Calu3 (cell line): ENCODE results near the gene GNB1L. TPM values are rescaled to one million over a fixed set of nuclear protein-coding genes. Genes with fewer than 3 reads are reported as not detected.
A peak's percentile ranks its signal among the peaks of the same experiment; 100 is the strongest.

Experiments
- BruUV-seq: library from RNA; stranded (reverse); fragments of 400-500 nt; replicated peaks from 2 replicates; lab custom pipeline; 2021; lab: Mats Ljungman, UMichigan
- CTCF ChIA-PET: fragments of 300-600 bp; sonication (Branson Sonifier 250); formaldehyde crosslinking; loops from one replicate; lab custom pipeline; 2022; ENCODE audit warnings: antibody characterized with exemption; lab: Charles Lee
- DNase-seq: peaks from one replicate; pipeline ENCODE4 v3.0.0; 2022
- H3K27ac Mint-ChIP-seq: one replicate; pipeline ENCODE4 v1.8.0; 2022; ENCODE audit warnings: mixed read lengths; ENCODE audit not compliant: unreplicated experiment
- H3K27me3 Mint-ChIP-seq: one replicate; pipeline ENCODE4 v1.8.0; 2022; ENCODE audit warnings: mixed read lengths; ENCODE audit not compliant: unreplicated experiment
- H3K36me3 Mint-ChIP-seq: one replicate; pipeline ENCODE4 v1.8.0; 2022; ENCODE audit warnings: mild to moderate bottlenecking, moderate library complexity, mixed read lengths; ENCODE audit not compliant: insufficient read depth, unreplicated experiment
- H3K4me1 Mint-ChIP-seq: one replicate; pipeline ENCODE4 v1.8.0; 2022; ENCODE audit warnings: mild to moderate bottlenecking, low read depth, mixed read lengths; ENCODE audit not compliant: unreplicated experiment
- H3K4me3 Mint-ChIP-seq: one replicate; pipeline ENCODE4 v1.8.0; 2022; ENCODE audit warnings: mild to moderate bottlenecking, low read depth, moderate library complexity, mixed read lengths; ENCODE audit not compliant: unreplicated experiment
- H3K9me3 Mint-ChIP-seq: one replicate; pipeline ENCODE4 v1.8.0; 2022; ENCODE audit warnings: low read depth, mixed read lengths; ENCODE audit not compliant: unreplicated experiment
- intact Hi-C: fragments of 100-400 bp; cut with micrococcal nuclease; formaldehyde crosslinking; loops from one replicate; pipeline ENCODE4 v1.10.0; 2022; ENCODE audit not compliant: unreplicated experiment
- total RNA-seq: library from RNA; stranded (reverse); gene quantifications from 2 replicates; pipeline ENCODE4 v1.2.3, GENCODE V29; 2022
- TF ChIP-seq, protein P1 (sequence below): fragments of 200-600 bp; IDR thresholded peaks from one replicate; pipeline ENCODE4 v1.8.0; 2022; ENCODE audit warnings: antibody characterized with exemption; ENCODE audit not compliant: unreplicated experiment

The GNB1L gene
- total RNA-seq, 1 experiment from 2014 or later: 13.0 TPM

DNA sequence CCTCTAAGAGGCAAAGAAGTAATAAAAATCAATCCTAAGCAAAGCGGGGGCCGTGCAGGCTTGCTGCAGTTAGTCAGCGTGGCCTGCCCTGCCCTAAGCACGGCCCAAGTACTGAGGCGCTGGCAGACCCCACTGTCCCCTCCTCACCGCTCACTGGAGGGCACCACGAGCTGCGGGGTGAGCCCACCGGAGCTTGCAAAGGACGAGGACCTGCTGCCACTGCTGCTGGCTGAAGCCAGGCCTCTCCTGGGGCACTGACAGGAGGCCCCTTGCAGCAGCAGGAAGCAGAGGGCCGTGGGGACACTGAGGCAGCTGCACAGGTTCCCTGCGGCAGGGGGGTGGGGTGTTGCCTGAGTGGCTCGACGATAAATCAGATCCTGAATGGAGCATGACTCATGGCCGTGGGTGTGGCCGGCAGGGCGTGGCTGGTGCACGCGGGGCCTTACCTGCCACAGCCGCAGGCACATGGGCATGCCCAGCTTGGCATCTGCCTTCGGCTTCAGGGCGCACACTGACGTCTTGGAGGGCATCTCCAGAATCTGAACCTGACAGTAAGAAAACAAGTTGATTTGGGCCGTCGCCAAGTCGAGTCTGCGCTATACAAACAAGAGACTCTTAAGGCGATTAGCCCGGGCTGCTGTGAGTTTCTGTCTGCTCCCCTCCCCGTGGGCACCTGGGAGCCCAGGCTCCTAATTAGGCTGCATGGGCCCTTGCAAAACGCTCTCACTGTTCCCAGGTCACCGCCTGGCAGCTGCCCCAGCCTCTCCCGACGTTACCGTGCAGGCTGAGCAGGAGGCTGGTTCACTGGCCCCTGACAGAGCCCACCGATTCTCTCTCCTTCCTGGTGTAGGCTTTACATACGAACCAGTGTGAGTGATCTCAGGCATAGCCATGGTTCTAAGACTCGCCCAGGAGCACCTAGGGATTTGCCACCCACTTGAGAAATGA, 48.2 kb downstream of the GNB1L start:
- Mint-ChIP-seq H3K4me3 (peak overlapping the region; percentile 20), H3K27ac (no peak overlapping the region), H3K27me3 (no peaks in the 10 kb centered on the region), H3K36me3 (peaks cover 18% of the 10 kb centered on the region), H3K4me1 (peaks cover 19% of the 10 kb centered on the region), H3K9me3 (no peaks in the 10 kb centered on the region)
- no TSS peak for BruUV-seq
- intact Hi-C loops: loop anchor here (2.0 kb wide), 1 partner anchor 48 kb away; the partner anchor contains the start of genes GNB1L and RTL10
- TF ChIP-seq, protein P1, sequence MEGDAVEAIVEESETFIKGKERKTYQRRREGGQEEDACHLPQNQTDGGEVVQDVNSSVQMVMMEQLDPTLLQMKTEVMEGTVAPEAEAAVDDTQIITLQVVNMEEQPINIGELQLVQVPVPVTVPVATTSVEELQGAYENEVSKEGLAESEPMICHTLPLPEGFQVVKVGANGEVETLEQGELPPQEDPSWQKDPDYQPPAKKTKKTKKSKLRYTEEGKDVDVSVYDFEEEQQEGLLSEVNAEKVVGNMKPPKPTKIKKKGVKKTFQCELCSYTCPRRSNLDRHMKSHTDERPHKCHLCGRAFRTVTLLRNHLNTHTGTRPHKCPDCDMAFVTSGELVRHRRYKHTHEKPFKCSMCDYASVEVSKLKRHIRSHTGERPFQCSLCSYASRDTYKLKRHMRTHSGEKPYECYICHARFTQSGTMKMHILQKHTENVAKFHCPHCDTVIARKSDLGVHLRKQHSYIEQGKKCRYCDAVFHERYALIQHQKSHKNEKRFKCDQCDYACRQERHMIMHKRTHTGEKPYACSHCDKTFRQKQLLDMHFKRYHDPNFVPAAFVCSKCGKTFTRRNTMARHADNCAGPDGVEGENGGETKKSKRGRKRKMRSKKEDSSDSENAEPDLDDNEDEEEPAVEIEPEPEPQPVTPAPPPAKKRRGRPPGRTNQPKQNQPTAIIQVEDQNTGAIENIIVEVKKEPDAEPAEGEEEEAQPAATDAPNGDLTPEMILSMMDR: no peak
- peak; percentile 89 for DNase-seq
- CTCF ChIA-PET: interaction anchor here (1.2 kb wide), 1 partner anchor 43 kb away, joined by 4 read pairs; no protein-coding TSS in a partner anchor

DNA sequence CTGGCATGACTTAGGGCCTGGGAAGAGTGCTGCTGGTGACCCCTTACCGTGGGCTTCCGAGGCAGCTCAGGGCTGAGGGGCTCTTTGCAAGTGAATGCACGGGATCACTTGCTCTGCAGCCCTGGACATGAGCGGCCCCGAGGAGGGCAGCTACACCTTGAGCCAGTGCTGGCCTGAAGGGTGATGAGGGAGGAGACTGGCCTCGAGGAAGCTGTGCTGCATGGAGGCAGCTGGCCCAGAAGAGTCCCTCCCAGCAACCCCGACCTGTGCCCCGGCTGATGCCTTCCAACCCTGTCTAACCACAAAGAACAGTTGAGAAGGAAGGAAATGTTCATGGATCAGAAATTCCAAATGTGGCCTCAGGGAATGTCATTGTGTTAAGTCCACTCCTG, 48.9 kb downstream of the GNB1L start:
- H3K4me1 Mint-ChIP-seq: peaks cover 19% of the 10 kb centered on the region
- no peaks in the 10 kb centered on the region for H3K9me3 Mint-ChIP-seq
- TF ChIP-seq, protein P1: no peak
- H3K4me3 Mint-ChIP-seq: no peak overlapping the region
- DNase-seq: peak; percentile 9
- BruUV-seq: no TSS peak
- H3K36me3 Mint-ChIP-seq: peaks cover 18% of the 10 kb centered on the region
- H3K27me3 Mint-ChIP-seq: no peaks in the 10 kb centered on the region
- intact Hi-C loops: loop anchor here (2.0 kb wide), 1 partner anchor 49 kb away; the partner anchor contains the start of genes GNB1L and RTL10
- no peak overlapping the region for H3K27ac Mint-ChIP-seq
- CTCF ChIA-PET: interaction anchor here (1.2 kb wide), 1 partner anchor 44 kb away, joined by 4 read pairs; no protein-coding TSS in a partner anchor

DNA sequence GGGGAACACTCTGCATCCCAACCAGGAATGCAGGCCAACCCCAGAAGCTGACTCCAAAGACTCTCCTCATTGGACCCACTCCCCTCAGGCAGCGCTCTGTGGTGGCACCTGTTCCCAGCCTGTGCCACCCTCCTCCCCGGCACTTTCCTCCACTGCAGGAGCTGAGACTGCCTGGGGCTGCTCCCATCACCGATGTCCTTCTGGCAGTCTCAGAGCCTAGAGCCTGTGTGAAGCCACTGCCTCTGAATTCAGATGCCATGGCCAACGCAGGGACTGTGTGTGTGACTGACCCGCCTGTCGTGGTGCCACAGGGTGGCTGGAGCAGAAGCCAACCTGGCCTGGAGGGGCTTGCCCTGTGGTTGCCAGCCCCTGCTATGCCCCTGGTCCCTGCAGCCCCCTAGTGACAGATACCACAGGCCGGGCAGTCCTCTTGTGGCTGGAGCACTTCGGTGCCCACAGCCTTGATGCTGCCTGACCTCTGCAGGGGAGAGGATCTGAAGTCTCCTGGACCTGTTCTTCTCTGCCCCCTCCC, 50.9 kb downstream of the GNB1L start:
- H3K27me3 Mint-ChIP-seq: no peaks in the 10 kb centered on the region
- no peak overlapping the region for H3K4me3 Mint-ChIP-seq
- TF ChIP-seq, protein P1: no peak
- CTCF ChIA-PET: no interaction called here
- no peak for DNase-seq
- no TSS peak for BruUV-seq
- H3K36me3 Mint-ChIP-seq: peaks cover 18% of the 10 kb centered on the region
- intact Hi-C loops: no loop called here
- no peak overlapping the region for H3K27ac Mint-ChIP-seq
- H3K4me1 Mint-ChIP-seq: peaks cover 19% of the 10 kb centered on the region
- H3K9me3 Mint-ChIP-seq: no peaks in the 10 kb centered on the region

DNA sequence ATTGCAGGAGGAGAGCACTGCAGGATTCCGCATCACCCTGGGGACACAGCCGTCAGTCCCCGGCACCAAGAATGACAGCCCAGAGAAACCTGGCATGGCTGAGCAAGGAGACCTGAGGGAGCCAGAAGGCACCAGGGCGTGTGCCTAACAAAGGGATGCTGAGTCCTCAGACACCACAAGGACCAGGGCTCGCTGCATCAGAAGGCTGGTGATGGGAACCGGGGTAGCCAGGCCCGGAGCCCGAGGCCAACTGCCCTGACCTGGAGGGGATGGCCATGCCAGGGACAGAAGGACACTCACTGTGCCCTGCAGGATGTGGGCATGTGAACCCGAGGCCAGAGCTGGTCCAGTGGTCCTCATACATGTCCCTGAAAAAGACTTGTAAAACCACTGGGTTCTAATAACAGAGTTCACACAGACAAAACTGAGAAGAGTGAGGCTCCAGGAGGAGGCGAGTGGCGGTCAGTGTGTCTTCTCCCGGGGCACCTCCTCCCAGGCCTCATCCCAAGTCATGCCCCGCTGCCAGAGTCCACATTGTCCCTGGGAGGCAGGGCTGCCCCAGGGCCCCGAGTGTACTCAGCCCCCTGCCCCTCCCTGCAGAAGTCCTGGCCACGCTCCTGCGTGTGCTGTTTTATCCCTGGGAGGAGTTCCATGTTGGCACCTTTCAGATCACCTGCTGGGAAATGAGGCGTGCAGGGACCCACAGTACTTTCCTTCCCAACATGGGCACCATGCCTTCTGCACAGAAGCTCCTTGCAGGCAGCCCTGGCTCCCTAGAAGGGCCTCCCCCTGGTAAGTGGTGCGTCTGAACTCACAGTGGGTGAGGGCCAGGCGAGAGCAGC, 51.6 kb downstream of the GNB1L start:
- CTCF ChIA-PET: no interaction called here
- TF ChIP-seq, protein P1: no peak
- intact Hi-C loops: no loop called here
- Mint-ChIP-seq H3K27me3 (no peaks in the 10 kb centered on the region), H3K4me1 (peaks cover 19% of the 10 kb centered on the region), H3K9me3 (no peaks in the 10 kb centered on the region), H3K4me3 (no peak overlapping the region), H3K36me3 (peaks cover 18% of the 10 kb centered on the region), H3K27ac (no peak overlapping the region)
- no TSS peak for BruUV-seq
- no peak for DNase-seq
